RWPE2 (cell line): ENCODE data around the gene ERMAP.

Experiments used
- ATAC-seq: fragments of 200-7000 bp; cut with Tn5 transposase; 3 replicates; pipeline ENCODE4 v1.9.1; 2021; ENCODE audit warnings: low read depth
- DNase-seq: peaks from one replicate; pipeline ENCODE4 v3.0.0-alpha.2; 2020; ENCODE audit warnings: low spot score
- H3K27ac ChIP-seq: fragments of 450-650 bp; 2 replicates; pipeline ENCODE4 v1.5.1; 2017; ENCODE audit warnings: mild to moderate bottlenecking; ENCODE audit not compliant: poor library complexity, severe bottlenecking
- H3K27me3 ChIP-seq: fragments of 250-450 bp; sonication (Bioruptor Pico); 2 replicates; pipeline ENCODE4 v1.5.1; 2021; ENCODE audit warnings: mild to moderate bottlenecking, moderate library complexity; ENCODE audit not compliant: insufficient read depth, poor library complexity, severe bottlenecking
- H3K36me3 ChIP-seq: fragments of 250-450 bp; sonication (Bioruptor Pico); 2 replicates; pipeline ENCODE4 v1.5.1; 2020; ENCODE audit warnings: low read depth, mild to moderate bottlenecking, moderate library complexity
- H3K4me1 ChIP-seq: fragments of 250-450 bp; sonication (Bioruptor Pico); 2 replicates; pipeline ENCODE4 v1.5.1; 2021; ENCODE audit warnings: mild to moderate bottlenecking, moderate library complexity; ENCODE audit not compliant: insufficient read depth, poor library complexity, severe bottlenecking
- H3K4me3 ChIP-seq: fragments of 250-450 bp; sonication (Bioruptor Pico); 2 replicates; pipeline ENCODE4 v1.5.1; 2021; ENCODE audit warnings: mild to moderate bottlenecking, moderate library complexity; ENCODE audit not compliant: severe bottlenecking
- H3K9me3 ChIP-seq: fragments of 250-450 bp; sonication (Bioruptor Pico); 2 replicates; pipeline ENCODE4 v1.5.1; 2021; ENCODE audit warnings: mild to moderate bottlenecking, moderate library complexity; ENCODE audit not compliant: severe bottlenecking
- CTCF ChIP-seq: fragments of 450-650 bp; IDR thresholded peaks from one replicate; pipeline ENCODE4 v1.5.1; 2017; ENCODE audit warnings: mild to moderate bottlenecking, moderate library complexity; ENCODE audit not compliant: poor library complexity, severe bottlenecking

The ERMAP gene

DNA sequence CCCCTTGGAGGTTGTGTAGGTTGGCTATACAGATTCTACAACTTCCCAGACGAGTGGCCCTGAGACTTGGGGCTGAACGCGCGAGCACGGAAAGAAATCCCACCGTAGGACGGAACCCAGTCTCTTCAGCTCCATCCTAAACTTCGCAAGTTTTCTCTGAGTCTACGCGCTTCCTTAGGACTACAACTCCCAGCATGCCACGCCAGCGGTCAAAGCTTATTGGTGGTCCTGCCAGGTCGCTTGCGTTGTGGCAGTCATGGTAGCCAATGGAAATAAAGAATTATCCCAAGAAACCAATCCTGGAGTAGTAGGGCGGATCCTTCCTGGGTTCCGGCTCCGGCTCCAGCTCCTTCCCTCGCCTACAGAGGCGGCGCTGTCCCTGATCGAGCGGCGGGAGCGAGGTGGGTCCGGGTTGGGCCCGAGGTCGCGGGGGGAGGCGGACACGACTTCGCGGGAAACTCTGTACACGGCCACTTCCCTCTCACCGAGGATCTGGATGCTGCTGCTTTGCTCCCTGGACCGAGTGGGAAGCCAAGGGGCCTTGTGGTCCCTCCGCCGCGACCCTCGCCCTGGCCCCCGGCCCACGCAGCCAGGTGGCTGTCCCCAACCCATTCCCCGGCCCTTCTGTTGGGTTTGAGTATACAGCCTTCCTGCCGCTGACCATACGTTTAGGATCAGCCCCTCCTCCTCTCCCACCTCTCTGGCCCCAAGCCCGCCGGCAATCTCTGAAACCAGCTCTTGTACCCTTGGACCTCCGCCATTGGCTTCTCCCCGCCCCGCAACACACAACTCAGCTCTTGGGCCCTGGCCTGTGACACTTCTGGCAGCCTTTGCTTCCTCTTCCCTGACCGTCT lies 29.6 kb downstream of the ERMAP start, which contains the start of gene ZNF691:
Gene ZNF691, plus strand, starts transcription at position 357 of the 854 bp plus-strand sequence. CDS start 3,046 bp downstream, outside the sequence.
- H3K27me3 ChIP-seq = no peaks in the 10 kb centered on the region
- peak; percentile 49 for TF ChIP-seq CTCF
- H3K27ac ChIP-seq = no peak within 1 kb of the TSS
- peak; percentile 92 for DNase-seq
- peaks cover 11% of the 10 kb centered on the region; the same call in 1 of the 2 replicates for H3K36me3 ChIP-seq
- ATAC-seq = peak; percentile 99
- peaks cover 8% of the 10 kb centered on the region for H3K4me1 ChIP-seq
- H3K4me3 ChIP-seq = peak within 1 kb of the TSS; percentile 57
- H3K9me3 ChIP-seq = no peaks in the 10 kb centered on the region

DNA sequence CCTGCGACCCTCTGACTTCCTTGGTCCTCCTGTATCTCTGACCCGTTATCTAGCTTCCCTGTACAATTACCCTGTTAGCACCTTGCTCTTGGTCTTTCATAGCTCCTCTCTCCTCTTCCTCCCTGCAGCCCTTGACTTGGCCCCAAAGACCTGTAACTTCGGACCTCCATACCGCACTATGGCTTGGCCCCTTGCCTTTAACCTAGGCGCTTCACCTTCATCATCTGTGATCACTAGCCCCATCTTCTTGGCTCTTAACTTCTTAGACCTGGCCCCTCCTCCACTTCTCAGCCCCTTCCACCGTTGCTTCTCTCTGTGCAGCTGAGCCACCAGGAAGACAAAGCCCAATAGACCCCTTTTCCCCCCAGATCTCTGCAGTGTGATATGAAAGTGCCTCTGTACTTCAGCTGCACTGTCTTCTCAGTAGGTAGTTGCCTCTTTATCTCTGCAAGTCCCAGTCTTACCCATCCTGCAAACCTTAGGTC lies 30.2 kb downstream of the ERMAP start:
- H3K36me3 ChIP-seq = peaks cover 11% of the 10 kb centered on the region; the same call in 1 of the 2 replicates
- no peak for TF ChIP-seq CTCF
- no peak for DNase-seq
- H3K27ac ChIP-seq = no peak overlapping the region
- ATAC-seq = no peak
- peak overlapping the region; percentile 57 for H3K4me3 ChIP-seq
- no peaks in the 10 kb centered on the region for H3K27me3 ChIP-seq
- H3K4me1 ChIP-seq = peaks cover 8% of the 10 kb centered on the region
- H3K9me3 ChIP-seq = no peaks in the 10 kb centered on the region

DNA sequence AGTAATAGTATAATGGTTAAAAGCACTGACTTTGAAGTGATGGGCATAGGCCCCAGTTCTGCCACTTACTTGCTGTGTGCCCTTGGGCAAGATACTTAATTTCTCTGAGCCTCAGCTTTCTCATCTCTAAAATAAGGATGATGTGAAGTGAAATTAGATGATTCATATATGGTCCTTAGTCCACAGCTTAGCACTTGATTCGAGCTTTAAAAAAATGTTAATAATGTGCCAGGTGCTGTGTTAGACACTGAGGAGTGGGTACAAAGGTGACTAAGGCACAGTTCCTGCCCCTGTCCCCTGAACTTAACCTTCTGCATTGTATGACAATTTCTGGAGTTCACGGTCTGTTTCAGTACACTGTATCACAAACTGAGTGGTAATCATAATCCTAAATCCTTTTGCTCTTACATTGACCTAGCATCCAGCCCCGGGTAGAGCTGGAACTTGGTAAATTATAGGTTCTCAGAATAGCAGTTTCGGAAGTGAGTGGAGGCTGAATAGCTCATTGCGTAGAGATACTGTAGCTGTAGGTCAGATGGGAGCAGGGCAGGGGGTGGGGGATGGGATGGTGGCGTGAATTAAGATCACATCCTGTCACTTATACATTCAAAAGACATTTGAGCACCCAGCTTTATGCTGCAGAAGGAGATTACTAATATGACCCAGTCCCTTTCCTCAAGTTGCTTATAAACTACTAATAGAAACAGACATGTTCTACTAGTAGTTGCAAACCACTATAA lies 31.0 kb downstream of the ERMAP start:
- Histone ChIP-seq H3K4me1 (peaks cover 8% of the 10 kb centered on the region), H3K9me3 (no peaks in the 10 kb centered on the region), H3K27ac (no peak overlapping the region), H3K36me3 (peaks cover 11% of the 10 kb centered on the region; the same call in 1 of the 2 replicates), H3K27me3 (no peaks in the 10 kb centered on the region), H3K4me3 (no peak overlapping the region)
- no peak for DNase-seq
- ATAC-seq = no peak
- TF ChIP-seq CTCF = no peak

- TF ChIP-seq CTCF = no peak
- no peak overlapping the region for H3K4me3 ChIP-seq
- peaks cover 8% of the 10 kb centered on the region for H3K4me1 ChIP-seq
These were observed 32.1 kb downstream of the ERMAP start for GRCh38 chr1:42848823-42849537.

More at GRCh38 chr1:42848823-42849537, 32.1 kb downstream of the ERMAP start:
- no peaks in the 10 kb centered on the region for H3K27me3 ChIP-seq
- DNase-seq = no peak
- no peaks in the 10 kb centered on the region for H3K9me3 ChIP-seq
- no peak for ATAC-seq
- H3K36me3 ChIP-seq = peaks cover 11% of the 10 kb centered on the region; the same call in 1 of the 2 replicates
- H3K27ac ChIP-seq = no peak overlapping the region
